ENCODE data around the gene CCNQ. TPM values are rescaled to one million over a fixed set of nuclear protein-coding genes. Genes with fewer than 3 reads are reported as not detected.
"Not testable (repeated sequence)": the region's sequence is repeated elsewhere in the genome, so short reads cannot be mapped to it uniquely, and the experiment has no call there.

CCNQ gene
- total RNA-seq, 1 experiment from 2014 or later = 73.2 TPM

DNA sequence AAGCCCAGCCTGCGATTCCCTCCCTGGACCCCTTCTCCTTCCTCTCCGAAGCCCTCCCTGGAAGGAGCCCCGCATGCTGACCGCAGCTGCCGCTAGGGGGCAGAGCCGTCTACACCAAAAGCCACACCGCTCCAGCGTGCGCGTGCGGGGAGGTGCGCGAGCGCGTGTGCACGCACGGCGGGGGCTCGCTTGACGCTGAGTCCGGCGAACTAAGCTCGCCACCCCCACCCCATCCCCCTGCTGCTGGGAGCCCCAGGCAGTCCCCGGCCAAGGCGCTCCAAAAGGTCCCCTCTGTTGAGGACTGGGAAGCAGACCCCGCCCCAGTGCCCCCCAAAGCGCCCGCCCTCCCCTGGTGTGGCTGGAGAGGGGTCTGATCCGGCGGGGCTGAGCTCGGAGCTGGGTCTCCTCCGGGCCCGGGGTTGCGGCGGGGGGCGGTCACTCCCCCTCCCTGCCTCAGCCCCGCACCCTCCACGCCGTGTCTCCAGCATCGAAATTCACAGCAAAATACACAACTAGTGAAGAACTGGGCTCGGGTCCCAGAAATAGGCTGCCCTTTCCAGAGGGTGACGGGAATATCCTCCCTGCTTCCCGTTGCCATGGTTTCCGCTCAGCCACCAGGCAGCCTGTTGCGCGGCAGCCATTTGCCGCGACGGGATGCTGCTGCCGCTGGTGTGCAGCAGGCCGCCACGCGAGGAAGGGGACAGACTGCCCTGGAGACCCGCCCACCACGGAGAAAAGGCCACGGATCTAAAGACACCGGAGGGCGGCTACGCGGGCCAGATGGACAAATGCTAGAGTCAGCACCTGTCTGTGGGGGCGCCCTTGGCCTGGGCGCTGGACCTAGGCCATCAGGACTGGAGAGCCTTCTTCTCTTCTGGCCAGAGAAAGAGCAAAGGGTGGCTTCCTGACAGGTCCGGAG lies 11.2 kb upstream of the CCNQ start:
- H3K4me3 ChIP-seq = no peak overlapping the region
- peak; percentile 49 for DNase-seq
- H3K36me3 ChIP-seq = no peaks in the 10 kb centered on the region
- no peaks in the 10 kb centered on the region for H3K9me3 ChIP-seq
- peaks cover 3% of the 10 kb centered on the region for H3K27me3 ChIP-seq

DNA sequence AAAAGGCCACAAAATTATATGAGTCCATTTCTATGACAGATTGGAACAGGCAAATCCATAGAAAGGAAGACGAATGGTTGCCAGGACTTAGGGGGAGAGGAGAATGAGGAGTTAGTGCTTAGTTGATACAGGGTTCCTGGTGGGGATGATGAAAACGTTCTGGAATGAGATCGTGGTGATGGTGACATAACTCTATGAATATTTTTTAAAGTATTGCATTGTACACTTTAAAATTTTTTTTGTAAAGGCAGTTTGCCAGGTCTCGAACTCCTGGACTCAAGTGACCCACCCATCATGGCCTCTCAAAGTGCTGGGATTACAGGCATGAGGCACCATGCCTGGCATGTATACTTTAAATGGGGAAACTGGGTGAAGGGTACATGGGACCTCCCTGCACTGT lies 9.9 kb upstream of the CCNQ start:
- H3K36me3 ChIP-seq = no peaks in the 10 kb centered on the region
- no peak overlapping the region for H3K4me3 ChIP-seq
- no peak for DNase-seq
- no peaks in the 10 kb centered on the region for H3K9me3 ChIP-seq
- no peaks in the 10 kb centered on the region; the same call in 1 of the 2 replicates for H3K27me3 ChIP-seq

GRCh38 chrX:153608376-153608775 lies 9.4 kb upstream of the CCNQ start:
- no peaks in the 10 kb centered on the region for H3K9me3 ChIP-seq
- no peak for DNase-seq
- no peaks in the 10 kb centered on the region for H3K36me3 ChIP-seq
- H3K4me3 ChIP-seq = no peak overlapping the region
- H3K27me3 ChIP-seq = no peaks in the 10 kb centered on the region; the same call in 1 of the 2 replicates

- Histone ChIP-seq H3K9me3 (no peaks in the 10 kb centered on the region), H3K36me3 (no peaks in the 10 kb centered on the region), H3K27me3 (no peaks in the 10 kb centered on the region), H3K4me3 (no peak overlapping the region)
- no peak for DNase-seq
Observed at GRCh38 chrX:153606503-153606902, 7.6 kb upstream of the CCNQ start.

DNA sequence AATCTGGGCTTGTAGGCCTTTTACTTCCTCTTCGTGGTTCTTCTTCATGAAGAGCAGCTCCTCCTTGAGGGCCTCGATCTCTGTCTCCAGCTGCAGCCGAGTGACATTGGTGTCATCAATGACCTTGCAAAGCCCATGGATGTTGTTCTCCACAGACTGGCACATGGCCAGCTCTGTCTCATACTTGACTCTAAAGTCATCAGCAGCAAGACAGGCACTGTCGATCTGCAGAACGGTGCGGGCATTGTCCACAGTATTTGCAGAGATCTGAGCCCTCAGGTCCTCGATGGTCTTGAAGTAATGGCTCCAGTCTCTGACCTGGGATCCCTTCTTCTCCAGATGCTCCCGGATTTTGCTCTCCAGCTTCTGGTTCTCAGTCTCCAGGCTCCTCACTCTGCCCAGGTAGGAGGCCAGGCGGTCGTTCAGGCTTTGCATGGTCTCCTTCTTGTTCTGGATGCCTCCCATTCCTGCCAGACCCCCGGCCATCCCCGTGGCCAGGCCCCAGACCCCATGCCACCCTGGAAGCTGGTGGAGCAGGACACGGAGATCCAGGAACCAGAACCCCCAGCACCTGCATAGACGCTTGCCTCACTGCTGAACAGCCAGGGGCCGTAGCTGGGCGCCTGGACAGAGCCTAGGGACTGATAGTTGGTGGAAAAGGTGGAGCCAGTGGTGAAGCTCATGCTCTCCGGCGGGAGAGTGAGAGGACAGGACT lies 5.9 kb upstream of the CCNQ start:
- DNase-seq, H3K4me3 ChIP-seq, H3K27me3 ChIP-seq, H3K9me3 ChIP-seq, H3K36me3 ChIP-seq: not testable (repeated sequence)

DNA sequence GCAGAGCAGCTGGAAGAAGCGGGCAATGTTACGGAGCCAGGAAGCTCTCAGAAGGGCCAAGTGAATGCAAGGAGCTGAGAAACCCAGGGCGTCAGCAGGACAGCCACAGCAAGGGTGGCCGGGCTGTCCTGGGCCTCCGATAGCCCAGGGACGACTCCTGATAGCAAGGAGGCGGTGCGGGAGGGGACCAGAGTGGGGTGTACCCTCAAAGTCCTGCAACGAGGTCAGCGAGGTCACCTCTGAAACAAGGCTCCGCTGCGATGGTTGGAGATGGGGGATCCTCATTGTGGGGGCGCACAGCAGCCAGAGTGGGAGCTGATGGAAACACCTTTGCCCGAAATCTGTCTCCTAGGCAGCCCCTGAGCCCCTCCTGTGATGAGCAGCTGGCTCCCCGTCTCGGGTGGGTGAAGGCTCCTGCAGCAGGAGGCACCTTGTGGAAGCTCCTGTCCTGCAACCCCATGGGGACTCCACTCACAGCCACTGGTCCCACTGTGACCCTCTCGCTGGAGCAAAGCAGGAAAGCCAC lies 4.3 kb upstream of the CCNQ start:
- H3K4me3 ChIP-seq = no peak overlapping the region
- no peaks in the 10 kb centered on the region for H3K27me3 ChIP-seq
- H3K36me3 ChIP-seq = no peaks in the 10 kb centered on the region
- H3K9me3 ChIP-seq = no peaks in the 10 kb centered on the region
- DNase-seq = no peak

GRCh38 chrX:153602601-153603000 lies 3.7 kb upstream of the CCNQ start:
- no peaks in the 10 kb centered on the region for H3K9me3 ChIP-seq
- no peaks in the 10 kb centered on the region for H3K27me3 ChIP-seq
- H3K4me3 ChIP-seq = no peak overlapping the region
- no peaks in the 10 kb centered on the region for H3K36me3 ChIP-seq
- no peak for DNase-seq

DNA sequence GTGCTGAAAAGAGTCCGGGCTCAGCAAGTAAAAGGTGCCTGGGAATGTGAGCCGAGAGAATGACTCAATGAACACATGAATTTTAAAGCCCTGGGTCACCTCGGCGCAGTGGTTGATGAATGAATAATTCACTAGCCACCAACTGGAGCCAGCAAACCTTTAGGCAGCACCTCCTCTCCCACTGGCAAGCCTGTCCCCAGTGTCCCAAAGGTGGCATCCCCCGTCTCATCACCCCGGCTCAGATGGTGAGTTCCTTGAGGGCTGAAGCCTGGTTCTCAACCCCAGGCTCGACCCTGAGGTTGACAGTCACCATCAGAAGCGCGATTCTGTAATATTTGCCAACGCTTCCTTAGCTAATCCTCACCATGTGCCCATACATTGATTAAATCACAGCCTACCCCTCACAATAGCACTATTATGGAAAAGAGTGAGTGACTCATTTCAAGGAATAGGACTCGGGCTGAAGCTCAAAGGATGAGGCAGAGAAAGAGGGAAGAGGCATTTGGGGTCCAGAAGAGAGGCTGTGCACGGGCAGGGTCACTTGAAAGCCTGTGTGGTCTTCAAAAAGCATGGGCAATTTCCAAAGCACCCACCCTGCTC lies 2.7 kb upstream of the CCNQ start:
- DNase-seq = no peak
- Histone ChIP-seq H3K27me3 (no peaks in the 10 kb centered on the region), H3K36me3 (no peaks in the 10 kb centered on the region), H3K9me3 (no peaks in the 10 kb centered on the region), H3K4me3 (no peak overlapping the region)

GRCh38 chrX:153600921-153601320 lies 2.0 kb upstream of the CCNQ start:
- Histone ChIP-seq H3K4me3 (no peak overlapping the region), H3K36me3 (no peaks in the 10 kb centered on the region), H3K27me3 (no peaks in the 10 kb centered on the region), H3K9me3 (no peaks in the 10 kb centered on the region)
- no peak for DNase-seq

GRCh38 chrX:153600032-153600373 lies 1.1 kb upstream of the CCNQ start:
- DNase-seq = peak; percentile 11
- Histone ChIP-seq H3K27me3 (no peaks in the 10 kb centered on the region), H3K36me3 (no peaks in the 10 kb centered on the region), H3K9me3 (no peaks in the 10 kb centered on the region), H3K4me3 (peak overlapping the region; percentile 85)

DNA sequence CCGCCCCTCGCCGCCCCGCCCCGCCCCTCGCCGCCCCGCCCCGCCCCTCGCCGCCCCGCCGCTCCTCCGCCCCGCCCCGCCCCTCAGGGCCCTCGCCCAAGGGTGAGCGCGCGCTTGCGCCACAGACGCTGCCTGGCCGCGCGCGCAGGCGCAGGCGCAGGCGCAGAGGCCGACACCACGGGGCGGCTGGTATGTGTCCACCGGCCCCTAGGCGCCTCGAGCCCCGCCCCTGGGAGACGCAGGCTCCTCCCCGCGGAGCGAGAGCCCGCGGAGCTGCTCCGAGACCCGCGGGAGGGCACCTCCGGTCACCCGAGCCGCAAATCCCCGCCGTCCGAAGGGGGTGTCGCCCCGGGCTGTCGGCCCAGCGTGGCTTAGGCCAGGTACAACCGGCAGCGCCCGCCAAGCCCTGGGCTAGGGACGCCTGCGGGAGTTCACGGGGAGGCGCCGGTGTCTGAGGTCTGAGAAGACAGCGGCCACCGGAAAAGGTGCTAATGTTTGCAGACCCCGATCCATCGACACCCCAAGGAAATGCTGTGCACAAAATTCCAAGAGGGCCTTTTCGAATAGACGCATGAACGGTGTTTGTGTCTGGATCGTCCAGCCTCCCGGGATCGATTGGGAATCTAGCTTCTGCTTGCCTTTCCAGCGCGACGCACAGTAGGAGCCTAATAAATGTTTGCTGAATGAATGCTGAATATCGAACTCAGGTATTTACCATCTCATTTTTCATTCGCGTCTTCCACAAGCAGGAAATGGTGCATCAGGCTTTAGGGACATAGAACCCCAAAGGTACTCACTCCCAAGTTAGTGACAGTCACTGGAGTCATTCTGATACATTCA lies 473 bp upstream of the CCNQ start:
- H3K9me3 ChIP-seq = no peaks in the 10 kb centered on the region
- DNase-seq = peak; percentile 83
- no peaks in the 10 kb centered on the region for H3K36me3 ChIP-seq
- H3K27me3 ChIP-seq = no peaks in the 10 kb centered on the region
- H3K4me3 ChIP-seq = peak overlapping the region; percentile 85

- no peaks in the 10 kb centered on the region for H3K9me3 ChIP-seq
- H3K4me3 ChIP-seq = no peak overlapping the region
- DNase-seq = no peak
- no peaks in the 10 kb centered on the region for H3K27me3 ChIP-seq
- no peaks in the 10 kb centered on the region for H3K36me3 ChIP-seq
Observed at GRCh38 chrX:153596981-153597750, 1.8 kb downstream of the CCNQ start.

GRCh38 chrX:153595859-153596857 lies 2.8 kb downstream of the CCNQ start:
- Histone ChIP-seq H3K27me3 (no peaks in the 10 kb centered on the region), H3K9me3 (no peaks in the 10 kb centered on the region), H3K36me3 (no peaks in the 10 kb centered on the region), H3K4me3 (no peak overlapping the region)
- DNase-seq = no peak

DNA sequence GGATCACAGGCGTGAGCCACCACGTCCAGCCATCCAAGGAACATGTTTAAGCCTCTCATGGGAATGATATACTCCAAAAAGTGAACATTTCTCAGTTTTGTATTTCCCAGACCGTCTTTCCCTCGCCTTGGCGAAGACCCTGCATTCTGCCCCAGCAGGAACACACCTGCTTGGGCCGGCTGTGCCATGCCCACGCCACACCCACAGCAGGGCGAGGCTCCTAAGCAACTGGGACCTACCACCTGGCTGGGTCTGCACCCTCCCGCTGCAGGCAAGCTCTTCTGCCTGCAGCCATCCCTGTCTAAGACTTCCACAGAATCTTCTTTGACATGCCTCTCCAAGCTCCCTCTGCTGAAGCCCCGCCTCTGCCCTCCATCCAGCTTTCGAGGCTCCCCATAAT lies 3.6 kb downstream of the CCNQ start:
- Histone ChIP-seq H3K27me3 (no peaks in the 10 kb centered on the region), H3K9me3 (no peaks in the 10 kb centered on the region), H3K4me3 (no peak overlapping the region), H3K36me3 (no peaks in the 10 kb centered on the region)
- DNase-seq = no peak

All from MG63 (cell line).